ENCODE measurements around the gene DGKI. TPM values are rescaled to one million over a fixed set of nuclear protein-coding genes. Genes with fewer than 3 reads are reported as not detected.

Gene DGKI
- total and polyA plus RNA-seq, 4 donors, result 0.03 to 1.5 (median 0.33) TPM

GRCh38 chr7:137539111-137539715 lies 307.6 kb downstream of the DGKI start:
- H3K36me3 ChIP-seq (ENCODE audit: control insufficient read depth in 4 of 4, insufficient read depth in 4 of 4, low read length in 4 of 4), result no peaks in the 10 kb centered on the region
- no peaks in the 10 kb centered on the region for H3K9me3 ChIP-seq (ENCODE audit: control insufficient read depth in 4 of 4, insufficient read depth in 3 of 4, low read length in 3 of 4)
- WGBS, 2 donors, result 76 to 83% methylated on average over 3 of the region's 3 CpGs
- no peak overlapping the region for H3K4me3 ChIP-seq
- no peaks in the 10 kb centered on the region for H3K4me1 ChIP-seq (ENCODE audit: control insufficient read depth in 5 of 5, insufficient read depth in 5 of 5, low read length in 5 of 5)
- H3K9ac ChIP-seq (ENCODE audit: insufficient read depth in 1 of 2, low read length in 2 of 2), result no peak overlapping the region
- no peak for ATAC-seq (ENCODE audit: insufficient read depth, low FRiP score)
- no peaks in the 10 kb centered on the region for H3K27me3 ChIP-seq (ENCODE audit: control insufficient read depth in 3 of 3, insufficient read depth in 3 of 3, low read length in 2 of 3)
- no peak for DNase-seq
- no peak overlapping the region for H3K27ac ChIP-seq (ENCODE audit: low read depth in 1 of 2, low read length in 1 of 2)
- no peak for TF ChIP-seq CTCF (IDR thresholded peaks at IDR 0.05; ENCODE audit: control extremely low read depth, extremely low read depth)

GRCh38 chr7:137538361-137538762 lies 308.4 kb downstream of the DGKI start:
- H3K27me3 ChIP-seq (ENCODE audit: control insufficient read depth in 3 of 3, insufficient read depth in 3 of 3, low read length in 2 of 3), result no peaks in the 10 kb centered on the region
- no peaks in the 10 kb centered on the region for H3K4me1 ChIP-seq (ENCODE audit: control insufficient read depth in 5 of 5, insufficient read depth in 5 of 5, low read length in 5 of 5)
- no peaks in the 10 kb centered on the region for H3K36me3 ChIP-seq (ENCODE audit: control insufficient read depth in 4 of 4, insufficient read depth in 4 of 4, low read length in 4 of 4)
- no peak overlapping the region for H3K9ac ChIP-seq (ENCODE audit: insufficient read depth in 1 of 2, low read length in 2 of 2)
- no peak overlapping the region for H3K4me3 ChIP-seq
- TF ChIP-seq CTCF (IDR thresholded peaks at IDR 0.05; ENCODE audit: control extremely low read depth, extremely low read depth), result no peak
- DNase-seq (no peak), ATAC-seq (ENCODE audit: insufficient read depth, low FRiP score) (no peak)
- no peaks in the 10 kb centered on the region for H3K9me3 ChIP-seq (ENCODE audit: control insufficient read depth in 4 of 4, insufficient read depth in 3 of 4, low read length in 3 of 4)
- 76 to 78% methylated on average over 4 of the region's 4 CpGs for WGBS, 2 donors
- H3K27ac ChIP-seq (ENCODE audit: low read depth in 1 of 2, low read length in 1 of 2), result no peak overlapping the region

GRCh38 chr7:137535579-137535978 lies 311.2 kb downstream of the DGKI start:
- TF ChIP-seq CTCF (IDR thresholded peaks at IDR 0.05; ENCODE audit: control extremely low read depth, extremely low read depth), result no peak
- Histone ChIP-seq H3K36me3 (ENCODE audit: control insufficient read depth in 4 of 4, insufficient read depth in 4 of 4, low read length in 4 of 4) (no peaks in the 10 kb centered on the region), H3K9ac (ENCODE audit: insufficient read depth in 1 of 2, low read length in 2 of 2) (no peak overlapping the region), H3K4me1 (ENCODE audit: control insufficient read depth in 5 of 5, insufficient read depth in 5 of 5, low read length in 5 of 5) (no peaks in the 10 kb centered on the region), H3K4me3 (no peak overlapping the region), H3K27me3 (ENCODE audit: control insufficient read depth in 3 of 3, insufficient read depth in 3 of 3, low read length in 2 of 3) (no peaks in the 10 kb centered on the region), H3K27ac (ENCODE audit: low read depth in 1 of 2, low read length in 1 of 2) (no peak overlapping the region), H3K9me3 (ENCODE audit: control insufficient read depth in 4 of 4, insufficient read depth in 3 of 4, low read length in 3 of 4) (no peaks in the 10 kb centered on the region)
- 66 to 73% methylated on average over 6 of the region's 6 CpGs for WGBS, 2 donors
- ATAC-seq (ENCODE audit: insufficient read depth, low FRiP score), result no peak
- no peak for DNase-seq

- no peak for DNase-seq
- Histone ChIP-seq H3K27ac (ENCODE audit: low read depth in 1 of 2, low read length in 1 of 2) (no peak overlapping the region), H3K4me3 (no peak overlapping the region), H3K36me3 (ENCODE audit: control insufficient read depth in 4 of 4, insufficient read depth in 4 of 4, low read length in 4 of 4) (no peaks in the 10 kb centered on the region), H3K9me3 (ENCODE audit: control insufficient read depth in 4 of 4, insufficient read depth in 3 of 4, low read length in 3 of 4) (no peaks in the 10 kb centered on the region), H3K4me1 (ENCODE audit: control insufficient read depth in 5 of 5, insufficient read depth in 5 of 5, low read length in 5 of 5) (no peaks in the 10 kb centered on the region), H3K27me3 (ENCODE audit: control insufficient read depth in 3 of 3, insufficient read depth in 3 of 3, low read length in 2 of 3) (no peaks in the 10 kb centered on the region), H3K9ac (ENCODE audit: insufficient read depth in 1 of 2, low read length in 2 of 2) (no peak overlapping the region)
- 90 to 92% methylated on average over 4 of the region's 4 CpGs for WGBS, 2 donors
- TF ChIP-seq CTCF (IDR thresholded peaks at IDR 0.05; ENCODE audit: control extremely low read depth, extremely low read depth), result no peak
- ATAC-seq (ENCODE audit: insufficient read depth, low FRiP score), result no peak
These were observed 315.1 kb downstream of the DGKI start for GRCh38 chr7:137531671-137532070.

Data from lung (tissue), 12 donors.